22Rv1 (cell line): ENCODE results near the gene UBB.
"Not testable (repeated sequence)": the region's sequence is repeated elsewhere in the genome, so short reads cannot be mapped to it uniquely, and the experiment has no call there.

Experiments used
- CTCF ChIP-seq: fragments of 450-650 bp; IDR thresholded peaks from 2 replicates; pipeline ENCODE4 v1.5.1; 2017; ENCODE audit warnings: mild to moderate bottlenecking
- ZFX ChIP-seq: fragments of 450-650 bp; IDR thresholded peaks from 2 replicates; pipeline ENCODE4 v1.6.1; 2017; ENCODE audit warnings: antibody characterized with exemption, borderline replicate concordance

- TF ChIP-seq CTCF, ZFX: not testable (repeated sequence)
These were observed 23.0 kb downstream of the UBB start for GRCh38 chr17:16403847-16404246.
